Ovary (tissue), 3 donors: ENCODE results near the gene LDLRAD4.

Source experiments
- EP300 ChIP-seq: sonication (generic); formaldehyde crosslinking; IDR thresholded peaks from one replicate; pipeline ENCODE4 v1.6.1; 2017; ENCODE audit warnings: antibody characterized with exemption
- POLR2A ChIP-seq: fragments of 450-650 bp; IDR thresholded peaks from one replicate; pipeline ENCODE4 v1.6.1; 2017; ENCODE audit warnings: antibody characterized with exemption, mild to moderate bottlenecking, moderate library complexity
- TF ChIP-seq, protein P1 (sequence below), 3 donors: fragments of 450-650 bp in 2 of 3; fragments of 200-600 bp in 1 of 3; IDR thresholded peaks; one replicate each; pipeline versions ENCODE4 v1.5.1 to v1.8.0; 2016 to 2022; ENCODE audit warnings: antibody characterized with exemption in 3 of 3, mild to moderate bottlenecking in 1 of 3
- donor health status: DM: no; HTN: no; CAD: no.

DNA sequence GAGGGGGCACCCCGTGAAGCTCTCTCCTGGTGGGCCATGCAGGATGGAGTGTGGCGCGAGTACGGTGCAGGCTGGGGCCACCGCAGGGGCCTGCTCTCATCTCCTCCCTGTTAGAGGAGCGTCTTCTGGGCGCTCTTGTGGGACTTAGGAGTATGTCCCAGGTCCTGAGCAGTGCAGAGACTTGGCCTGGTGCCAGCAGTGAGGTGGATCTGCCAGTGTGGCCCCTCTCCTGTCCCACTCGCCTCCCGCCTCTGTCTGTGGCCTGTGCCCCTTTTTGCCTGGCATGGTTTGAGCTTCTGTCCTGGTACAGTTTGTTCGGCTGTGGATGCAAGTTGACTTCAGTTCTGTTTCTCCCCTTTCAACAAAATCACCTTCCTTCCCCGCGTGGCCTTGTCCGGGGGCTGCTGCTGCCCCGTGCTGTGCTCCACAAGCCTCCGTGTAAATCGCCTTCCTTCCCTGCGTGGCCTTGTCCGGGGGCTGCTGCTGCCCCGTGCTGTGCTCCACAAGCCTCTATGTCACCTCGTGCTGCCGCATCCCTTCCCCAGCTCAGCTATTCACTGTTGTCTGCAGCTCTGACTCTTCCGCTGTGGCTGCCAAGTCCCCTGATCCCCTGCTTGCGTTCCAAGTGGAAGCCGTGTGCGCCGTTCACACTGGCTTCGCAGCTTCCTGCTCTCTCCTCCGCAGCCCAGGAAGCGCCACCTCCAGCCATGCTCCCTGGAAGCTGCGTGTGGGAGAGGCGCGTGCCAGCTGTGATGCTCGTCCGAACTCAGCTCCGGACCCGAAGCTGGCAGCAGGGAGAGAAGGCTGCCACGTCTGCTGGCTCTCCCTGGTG lies 13.7 kb downstream of the LDLRAD4 start:
- TF ChIP-seq, protein P1, sequence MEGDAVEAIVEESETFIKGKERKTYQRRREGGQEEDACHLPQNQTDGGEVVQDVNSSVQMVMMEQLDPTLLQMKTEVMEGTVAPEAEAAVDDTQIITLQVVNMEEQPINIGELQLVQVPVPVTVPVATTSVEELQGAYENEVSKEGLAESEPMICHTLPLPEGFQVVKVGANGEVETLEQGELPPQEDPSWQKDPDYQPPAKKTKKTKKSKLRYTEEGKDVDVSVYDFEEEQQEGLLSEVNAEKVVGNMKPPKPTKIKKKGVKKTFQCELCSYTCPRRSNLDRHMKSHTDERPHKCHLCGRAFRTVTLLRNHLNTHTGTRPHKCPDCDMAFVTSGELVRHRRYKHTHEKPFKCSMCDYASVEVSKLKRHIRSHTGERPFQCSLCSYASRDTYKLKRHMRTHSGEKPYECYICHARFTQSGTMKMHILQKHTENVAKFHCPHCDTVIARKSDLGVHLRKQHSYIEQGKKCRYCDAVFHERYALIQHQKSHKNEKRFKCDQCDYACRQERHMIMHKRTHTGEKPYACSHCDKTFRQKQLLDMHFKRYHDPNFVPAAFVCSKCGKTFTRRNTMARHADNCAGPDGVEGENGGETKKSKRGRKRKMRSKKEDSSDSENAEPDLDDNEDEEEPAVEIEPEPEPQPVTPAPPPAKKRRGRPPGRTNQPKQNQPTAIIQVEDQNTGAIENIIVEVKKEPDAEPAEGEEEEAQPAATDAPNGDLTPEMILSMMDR (IDR thresholded peaks at IDR 0.05): no peak
- TF ChIP-seq POLR2A: no peak
- TF ChIP-seq EP300: no peak
